GM18508 (cell line): ENCODE data around the gene TTC28.

Experiments
- ATAC-seq: cut with Tn5 transposase; IDR thresholded peaks from one replicate; pipeline ENCODE4 v1.9.1; 2021; ENCODE audit warnings: moderate number of reproducible peaks; ENCODE audit not compliant: insufficient read depth, unreplicated experiment

Gene TTC28

GRCh38 chr22:28417431-28417830 is 262.2 kb downstream of the TTC28 start:
- ATAC-seq, result no peak

DNA sequence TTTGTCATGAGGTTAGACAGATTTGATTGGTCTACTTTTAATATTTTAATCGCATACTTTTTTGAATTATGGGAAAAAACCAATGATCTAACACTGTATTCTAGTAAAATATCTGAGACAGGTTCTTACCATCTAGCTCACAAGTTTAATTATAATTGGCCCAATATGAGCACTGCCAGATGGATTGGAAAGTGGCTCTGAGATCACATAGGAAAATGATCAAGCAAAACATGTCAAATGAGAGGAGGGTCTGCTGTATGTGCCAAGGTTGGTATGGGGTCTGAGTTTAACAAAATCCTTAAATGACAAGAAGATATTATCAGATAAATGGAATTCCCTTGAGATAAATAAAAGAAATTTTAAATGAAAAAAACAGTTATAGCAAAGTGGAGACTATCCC is 264.7 kb downstream of the TTC28 start:
- no peak for ATAC-seq

DNA sequence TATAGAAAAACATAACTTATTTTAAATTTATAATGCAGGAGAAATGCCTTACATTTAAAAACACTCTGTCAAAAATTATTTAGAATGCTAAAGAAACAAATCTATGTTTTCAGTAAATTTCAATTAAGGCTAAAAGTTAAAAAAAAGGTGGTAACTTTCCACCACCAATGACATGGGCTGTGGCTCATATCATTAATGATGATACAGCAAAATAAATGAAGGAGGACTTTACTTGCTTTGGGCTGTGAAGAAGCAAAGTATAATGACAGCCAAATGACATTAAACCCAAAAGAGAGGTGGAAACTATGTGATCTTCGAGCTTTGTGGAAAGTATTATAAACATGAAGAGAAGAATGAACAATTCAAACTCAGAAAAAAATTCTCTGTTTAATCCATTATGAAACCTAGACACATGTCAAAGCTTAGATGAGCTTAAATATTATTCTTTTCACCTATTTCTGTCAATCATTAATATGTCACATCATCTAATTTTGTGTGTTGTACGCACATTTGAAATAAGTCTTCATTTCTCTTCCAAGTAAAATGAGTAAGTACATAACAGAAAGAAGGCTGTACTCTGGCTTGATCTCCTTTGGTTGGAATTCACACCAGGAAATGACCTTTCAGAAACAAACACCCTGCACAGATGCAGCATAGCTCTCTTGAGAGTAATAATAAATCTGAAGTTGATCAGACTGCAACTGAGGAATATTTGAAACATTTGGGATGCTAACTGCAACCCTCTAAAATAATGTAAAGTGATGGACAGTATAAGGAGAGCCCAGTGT is 265.8 kb downstream of the TTC28 start:
- ATAC-seq, result no peak

- ATAC-seq, result no peak
Measured at GRCh38 chr22:28412109-28412508, 267.5 kb downstream of the TTC28 start.

DNA sequence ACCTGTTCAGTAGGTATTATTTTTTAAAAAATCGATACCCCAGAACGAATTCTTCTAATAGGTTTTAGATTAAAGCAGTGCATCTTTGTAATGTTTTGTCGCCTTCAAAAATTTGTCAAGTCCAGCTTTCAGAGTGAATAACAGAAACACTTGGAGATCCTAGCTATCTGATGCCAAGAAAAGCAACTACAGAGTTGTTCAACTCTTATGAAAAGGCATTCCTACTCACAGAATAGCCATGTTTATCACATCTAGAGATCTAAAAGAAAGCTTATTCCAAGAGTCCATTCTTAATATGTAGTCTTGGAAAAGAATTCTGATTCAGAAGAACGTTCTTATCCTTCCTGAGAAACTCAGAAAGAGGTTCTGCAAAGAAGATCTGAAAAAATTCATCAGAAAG is 268.5 kb downstream of the TTC28 start:
- no peak for ATAC-seq

DNA sequence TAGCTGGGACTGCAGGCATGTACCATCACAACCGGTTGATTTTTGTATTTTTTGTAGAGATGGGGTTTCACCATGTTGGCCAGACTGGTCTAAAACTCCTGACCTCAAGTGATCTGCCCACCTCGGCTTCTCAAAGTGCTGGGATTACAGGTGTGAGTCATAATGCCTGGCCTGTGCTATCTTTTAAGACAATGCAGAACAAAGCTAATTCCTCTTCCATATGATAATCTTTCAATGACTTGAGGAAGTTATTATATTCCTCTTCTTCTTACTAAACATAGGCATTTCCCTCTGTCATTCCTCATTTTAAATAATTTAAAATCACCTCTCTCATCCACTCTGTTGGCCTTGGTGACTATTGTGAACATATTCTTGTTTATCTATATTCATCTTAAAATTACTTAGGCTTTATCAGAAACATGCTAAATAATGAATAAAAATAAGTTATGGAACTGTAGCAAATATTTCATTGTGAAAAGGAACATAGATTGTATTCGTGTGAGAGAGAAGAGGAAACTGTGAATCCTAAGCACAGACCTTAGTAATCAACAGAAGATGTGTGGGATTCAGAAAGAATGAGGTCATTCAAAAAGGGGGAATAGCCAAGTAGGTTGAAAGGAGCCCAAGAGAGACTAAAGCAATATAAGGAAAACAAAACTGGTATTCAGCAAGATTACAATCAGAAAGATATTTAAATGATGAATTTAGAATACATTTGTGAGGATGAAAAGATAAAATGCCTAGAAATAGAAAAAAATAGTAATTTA is 269.4 kb downstream of the TTC28 start:
- no peak for ATAC-seq

DNA sequence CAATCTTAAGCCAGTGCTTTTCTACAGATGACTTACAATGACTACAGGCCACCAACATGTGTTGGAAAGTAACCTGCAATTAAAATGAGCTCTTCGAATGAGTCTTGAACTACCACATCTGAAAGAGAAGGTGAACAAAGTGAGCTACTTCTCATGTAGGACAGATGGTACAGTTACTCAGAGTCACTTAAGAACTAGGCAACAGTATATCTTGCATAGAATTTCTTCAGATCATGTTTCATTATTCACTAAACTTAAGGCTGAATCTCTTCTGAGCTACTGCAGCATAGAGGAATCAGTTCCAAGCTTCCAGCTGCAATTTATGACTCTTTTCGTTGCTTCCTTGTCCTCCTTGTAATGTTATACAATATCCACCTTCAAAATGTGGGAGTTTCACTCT is 270.9 kb downstream of the TTC28 start:
- no peak for ATAC-seq

DNA sequence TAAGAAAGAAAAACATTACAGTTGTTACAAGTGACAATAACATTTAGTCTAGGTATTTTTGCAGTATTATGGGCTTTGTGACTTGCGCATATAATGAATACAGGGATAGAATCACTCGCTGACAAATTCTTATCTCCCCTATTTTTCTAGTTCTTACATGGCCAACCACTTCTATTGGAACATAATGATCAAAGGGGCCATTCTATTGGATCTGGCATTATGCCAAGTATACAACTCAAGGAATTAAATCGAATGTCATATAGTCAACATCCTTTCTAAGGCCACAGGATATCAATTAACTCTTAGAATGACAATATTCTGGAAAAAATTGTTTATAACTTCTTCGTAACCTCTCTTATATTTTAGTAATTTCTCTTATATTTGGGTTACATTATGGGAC is 272.0 kb downstream of the TTC28 start:
- ATAC-seq, result no peak

- no peak for ATAC-seq
Measured at GRCh38 chr22:28406246-28406645, 273.4 kb downstream of the TTC28 start.

DNA sequence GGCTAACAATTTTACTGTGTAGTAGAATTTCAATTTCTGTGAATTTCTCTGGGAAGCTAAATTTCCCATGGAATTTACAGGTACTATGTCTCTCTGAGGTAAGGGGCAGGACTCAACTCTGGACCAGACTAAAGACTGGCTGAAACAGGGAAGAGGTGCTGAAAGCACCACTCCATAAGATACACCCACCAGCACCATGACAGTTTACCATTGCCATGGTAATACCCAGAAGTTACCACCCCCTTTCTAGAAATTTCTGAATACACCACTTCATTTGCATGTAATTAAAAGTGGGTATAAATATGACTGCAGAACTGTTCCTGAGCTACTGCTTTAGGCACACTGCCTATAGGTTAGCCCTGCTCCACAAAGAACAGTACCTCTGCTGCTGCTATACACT is 274.1 kb downstream of the TTC28 start:
- no peak for ATAC-seq

GRCh38 chr22:28402539-28402938 is 277.1 kb downstream of the TTC28 start:
- ATAC-seq, result no peak

DNA sequence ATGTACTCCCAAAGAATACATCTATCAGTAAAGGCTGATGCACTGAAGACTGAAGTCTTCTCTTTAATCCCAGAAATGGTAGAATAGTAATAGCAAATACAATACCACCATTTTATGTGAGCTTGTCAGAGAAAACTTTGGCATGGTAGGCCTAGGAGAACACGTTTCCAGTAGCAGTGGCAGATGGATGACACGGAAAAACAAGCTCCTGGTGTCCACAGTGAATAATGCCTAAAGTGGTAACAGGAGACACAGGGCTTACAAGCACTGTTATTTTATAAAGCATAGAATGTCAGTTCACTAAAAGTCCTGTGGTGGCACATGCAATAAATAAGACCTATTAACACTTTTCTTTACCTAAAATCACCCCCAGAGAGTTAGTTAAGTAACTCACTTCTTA is 277.6 kb downstream of the TTC28 start:
- no peak for ATAC-seq

- ATAC-seq, result no peak
Measured at GRCh38 chr22:28398981-28399380, 280.7 kb downstream of the TTC28 start.

GRCh38 chr22:28398355-28398754 is 281.3 kb downstream of the TTC28 start:
- ATAC-seq, result no peak

DNA sequence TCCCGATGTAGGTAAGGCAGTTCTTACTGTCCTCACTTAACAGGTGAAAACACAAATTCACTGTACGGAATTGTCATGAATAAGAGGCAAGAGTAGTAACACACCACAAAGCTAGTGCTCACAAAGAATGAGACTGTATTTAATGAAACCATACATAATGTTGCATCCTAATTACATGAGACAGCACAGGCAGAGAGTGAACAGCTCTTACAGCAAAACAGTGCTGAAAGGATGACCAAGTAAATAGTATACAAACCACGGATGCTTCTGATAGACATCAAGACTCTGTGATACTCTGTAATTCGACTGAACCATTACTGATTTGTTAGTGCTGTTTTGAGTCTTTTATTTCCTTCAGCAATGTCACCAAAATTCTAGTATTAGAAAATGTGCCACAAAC is 282.3 kb downstream of the TTC28 start:
- no peak for ATAC-seq

- no peak for ATAC-seq
Measured at GRCh38 chr22:28395920-28396753, 283.5 kb downstream of the TTC28 start.

GRCh38 chr22:28395520-28395919 is 284.1 kb downstream of the TTC28 start:
- ATAC-seq, result no peak

DNA sequence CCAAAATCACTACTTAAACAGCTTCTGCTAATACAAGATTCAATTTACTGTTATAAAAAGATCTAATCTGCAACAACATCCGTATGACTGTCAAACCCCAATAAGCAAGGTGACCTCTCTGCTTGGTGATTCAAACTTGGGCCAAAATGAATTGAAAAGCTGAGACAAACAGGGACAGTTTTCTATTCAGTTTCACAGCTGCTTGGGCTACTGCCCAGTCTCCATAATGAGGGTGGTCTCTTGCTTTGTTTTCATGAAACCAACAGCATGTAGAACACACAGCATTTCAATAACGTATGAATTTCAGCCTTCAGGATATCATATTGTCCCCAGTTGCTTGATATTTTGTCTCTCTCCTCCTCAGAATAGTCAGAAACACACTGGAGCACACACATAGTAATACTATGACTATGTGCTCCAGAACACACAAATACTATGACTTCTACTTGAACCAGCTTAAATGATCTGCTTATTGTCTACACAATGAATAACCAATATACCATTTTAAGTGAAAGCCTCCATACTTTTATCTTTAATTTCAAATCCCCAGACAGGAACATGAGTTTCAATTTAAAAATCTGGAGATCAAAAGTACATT is 285.0 kb downstream of the TTC28 start:
- ATAC-seq, result no peak

- ATAC-seq, result no peak
Measured at GRCh38 chr22:28381429-28382167, 298.0 kb downstream of the TTC28 start.

GRCh38 chr22:28379951-28380350 is 299.7 kb downstream of the TTC28 start:
- ATAC-seq, result no peak
